Endothelial cell (in vitro differentiated cells): ENCODE data around the gene RPL15. TPM values are rescaled to one million over a fixed set of nuclear protein-coding genes. Genes with fewer than 3 reads are reported as not detected.
A peak's percentile ranks its signal among the peaks of the same experiment; 100 is the strongest.

Experiments
- DNase-seq: peaks from one replicate; pipeline ENCODE4 v3.0.0; 2021; ENCODE audit warnings: low spot score
- H3K27ac Mint-ChIP-seq: one replicate; pipeline ENCODE4 v1.8.0; 2021; ENCODE audit warnings: mixed read lengths, inconsistent platforms; ENCODE audit not compliant: unreplicated experiment
- H3K27me3 Mint-ChIP-seq: one replicate; pipeline ENCODE4 v1.8.0; 2021; ENCODE audit warnings: mild to moderate bottlenecking, moderate library complexity, mixed read lengths, inconsistent platforms; ENCODE audit not compliant: unreplicated experiment
- H3K36me3 Mint-ChIP-seq: one replicate; pipeline ENCODE4 v1.8.0; 2021; ENCODE audit warnings: mild to moderate bottlenecking, low read depth, mixed read lengths, inconsistent platforms; ENCODE audit not compliant: unreplicated experiment
- H3K4me1 Mint-ChIP-seq: one replicate; pipeline ENCODE4 v1.8.0; 2021; ENCODE audit warnings: mild to moderate bottlenecking, mixed read lengths, inconsistent platforms; ENCODE audit not compliant: unreplicated experiment
- H3K4me3 Mint-ChIP-seq: one replicate; pipeline ENCODE4 v1.8.0; 2021; ENCODE audit warnings: mild to moderate bottlenecking, mixed read lengths, inconsistent platforms; ENCODE audit not compliant: unreplicated experiment
- H3K9me3 Mint-ChIP-seq: one replicate; pipeline ENCODE4 v1.8.0; 2021; ENCODE audit warnings: mixed read lengths, inconsistent platforms; ENCODE audit not compliant: unreplicated experiment
- total RNA-seq: library from RNA; stranded (reverse); fragmentation: NEBNext Ultra II Directional; extraction: Animal tissue kit (Norgen Biotek cat#: 25700); gene quantifications from one replicate; pipeline ENCODE4 v1.2.1, GENCODE V29; 2021; ENCODE audit not compliant: unreplicated experiment
- TF ChIP-seq, protein P1 (sequence below): fragments of 200-600 bp; sonication (generic); IDR thresholded peaks from one replicate; pipeline ENCODE4 v1.5.0; 2021; ENCODE audit warnings: antibody characterized with exemption; ENCODE audit not compliant: unreplicated experiment

Gene RPL15
- total RNA-seq, 1 donor from 2014 or later: 2,853 TPM

DNA sequence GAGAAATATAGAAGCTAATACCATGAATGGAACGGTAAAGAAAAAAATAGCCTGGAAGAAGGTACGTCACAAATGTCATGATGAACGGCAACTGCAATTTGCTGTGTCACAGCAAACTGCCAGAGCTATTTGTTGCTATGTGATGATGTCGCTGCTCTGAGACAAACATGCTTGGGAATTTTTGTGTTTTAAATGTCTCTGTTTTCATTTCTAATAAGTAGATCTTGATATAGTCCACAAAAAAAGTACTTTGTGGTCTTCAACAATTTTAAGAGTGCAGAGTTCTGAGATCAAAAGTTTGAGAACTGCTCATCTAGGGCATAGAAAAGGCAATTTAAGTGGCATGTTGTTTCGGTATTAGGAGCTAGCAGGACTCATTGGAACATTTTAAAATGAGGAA, 23.8 kb downstream of the RPL15 start:
- Mint-ChIP-seq H3K4me3 (no peak overlapping the region), H3K36me3 (peaks cover 6% of the 10 kb centered on the region), H3K4me1 (peaks cover 7% of the 10 kb centered on the region), H3K27me3 (peaks cover 10% of the 10 kb centered on the region), H3K9me3 (no peaks in the 10 kb centered on the region), H3K27ac (no peak overlapping the region)
- TF ChIP-seq, protein P1, sequence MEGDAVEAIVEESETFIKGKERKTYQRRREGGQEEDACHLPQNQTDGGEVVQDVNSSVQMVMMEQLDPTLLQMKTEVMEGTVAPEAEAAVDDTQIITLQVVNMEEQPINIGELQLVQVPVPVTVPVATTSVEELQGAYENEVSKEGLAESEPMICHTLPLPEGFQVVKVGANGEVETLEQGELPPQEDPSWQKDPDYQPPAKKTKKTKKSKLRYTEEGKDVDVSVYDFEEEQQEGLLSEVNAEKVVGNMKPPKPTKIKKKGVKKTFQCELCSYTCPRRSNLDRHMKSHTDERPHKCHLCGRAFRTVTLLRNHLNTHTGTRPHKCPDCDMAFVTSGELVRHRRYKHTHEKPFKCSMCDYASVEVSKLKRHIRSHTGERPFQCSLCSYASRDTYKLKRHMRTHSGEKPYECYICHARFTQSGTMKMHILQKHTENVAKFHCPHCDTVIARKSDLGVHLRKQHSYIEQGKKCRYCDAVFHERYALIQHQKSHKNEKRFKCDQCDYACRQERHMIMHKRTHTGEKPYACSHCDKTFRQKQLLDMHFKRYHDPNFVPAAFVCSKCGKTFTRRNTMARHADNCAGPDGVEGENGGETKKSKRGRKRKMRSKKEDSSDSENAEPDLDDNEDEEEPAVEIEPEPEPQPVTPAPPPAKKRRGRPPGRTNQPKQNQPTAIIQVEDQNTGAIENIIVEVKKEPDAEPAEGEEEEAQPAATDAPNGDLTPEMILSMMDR: no peak
- DNase-seq: no peak

DNA sequence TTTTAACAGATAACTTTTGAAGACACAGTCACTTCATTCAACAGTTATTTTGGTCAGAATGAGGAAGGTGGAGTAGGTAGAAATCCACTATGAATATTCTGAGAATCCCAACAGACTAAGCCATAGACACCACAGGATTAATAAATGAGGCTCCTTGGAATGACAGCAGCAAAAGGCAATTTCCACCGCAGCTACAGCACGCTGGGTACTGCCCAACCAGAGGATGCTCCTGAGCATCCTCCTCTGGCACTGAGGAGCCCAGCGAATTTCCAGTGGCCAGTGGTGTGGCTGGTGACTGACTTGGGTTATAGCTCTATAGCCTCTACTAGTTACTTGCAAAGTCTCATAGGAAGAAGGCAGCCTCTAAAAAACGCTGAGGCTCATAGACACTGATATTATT, 24.5 kb downstream of the RPL15 start:
- Mint-ChIP-seq H3K27me3 (peaks cover 11% of the 10 kb centered on the region), H3K4me3 (no peak overlapping the region), H3K9me3 (no peaks in the 10 kb centered on the region), H3K36me3 (peaks cover 7% of the 10 kb centered on the region), H3K4me1 (peaks cover 7% of the 10 kb centered on the region), H3K27ac (no peak overlapping the region)
- TF ChIP-seq, protein P1: no peak
- no peak for DNase-seq

DNA sequence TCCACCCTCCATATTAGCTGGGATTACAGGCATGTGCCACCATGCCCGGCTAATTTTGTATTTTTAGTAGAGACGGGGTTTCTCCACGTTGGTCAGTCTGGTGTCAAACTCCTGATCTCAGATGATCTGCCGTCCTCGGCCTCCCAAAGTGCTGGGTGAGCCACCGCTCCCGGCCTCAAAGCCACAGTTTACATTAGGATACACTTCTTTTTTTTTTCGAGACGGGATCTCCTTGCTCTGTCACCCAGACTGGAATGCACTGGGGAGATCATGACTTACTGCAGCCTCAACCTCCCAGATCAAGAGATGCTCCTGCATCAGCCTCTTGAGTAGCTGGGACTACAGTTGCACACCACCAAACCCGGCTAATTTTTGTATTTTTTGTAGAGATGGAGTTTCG, 25.6 kb downstream of the RPL15 start:
- DNase-seq: no peak
- Mint-ChIP-seq H3K36me3 (peaks cover 9% of the 10 kb centered on the region), H3K4me3 (no peak overlapping the region), H3K27ac (no peak overlapping the region), H3K9me3 (no peaks in the 10 kb centered on the region), H3K27me3 (peaks cover 15% of the 10 kb centered on the region), H3K4me1 (peaks cover 9% of the 10 kb centered on the region)
- TF ChIP-seq, protein P1: no peak

- Mint-ChIP-seq H3K4me3 (peak overlapping the region; percentile 94), H3K9me3 (no peaks in the 10 kb centered on the region), H3K4me1 (peaks cover 10% of the 10 kb centered on the region), H3K27ac (peak overlapping the region; percentile 90), H3K36me3 (peaks cover 9% of the 10 kb centered on the region), H3K27me3 (peaks cover 15% of the 10 kb centered on the region)
- no peak for DNase-seq
- TF ChIP-seq, protein P1: no peak
These were observed 27.3 kb downstream of the RPL15 start for GRCh38 chr3:23944007-23944783.
